ENCODE measurements around the gene OTUB2. TPM values are rescaled to one million over a fixed set of nuclear protein-coding genes. Genes with fewer than 3 reads are reported as not detected.

The OTUB2 gene
- 4.3 to 6.5 TPM (median 4.7 TPM) in 5 replicates for total RNA-seq (2022; extraction: Qiagen RNA extraction; ENCODE audit: low read depth)

GRCh38 chr14:94026173-94026888, at the start of gene OTUB2:
Gene OTUB2 (plus strand): TSS chr14:94026340. CDS start chr14:94026538, 198 bp downstream.

GRCh38 chr14:93976477-93977057, 49.6 kb upstream of the OTUB2 start, which contains the start of gene ASB2:
Gene ASB2 (minus strand): TSS chr14:93976570. CDS start chr14:93964539, 12,031 bp downstream.

GRCh38 chr14:93997082-93997481, 29.1 kb upstream of the OTUB2 start, which contains the start of gene CCDC197:
Gene CCDC197 (plus strand): TSS chr14:93997301. CDS start chr14:93998132, 831 bp downstream.

GRCh38 chr14:94080621-94081385, 54.7 kb downstream of the OTUB2 start, which contains the start of the genes DDX24 and IFI27L1:
Gene DDX24 (minus strand): TSS chr14:94081202. CDS start chr14:94079742, 1,460 bp downstream.
Gene IFI27L1 (plus strand): TSS chr14:94081310. CDS start chr14:94096938, 15,628 bp downstream.

Other genes starting within 250 kb of the OTUB2 start
- 0.21 to 0.40 TPM (median 0.31 TPM) in 5 replicates for gene PRIMA1, start 237.9 kb upstream of the OTUB2 start, total RNA-seq (2022; extraction: Qiagen RNA extraction; ENCODE audit: low read depth)
- gene FAM181A, start 99.0 kb upstream of the OTUB2 start, total RNA-seq (2022; extraction: Qiagen RNA extraction; ENCODE audit: low read depth): not detected in 5 replicates
- 1.5 to 3.5 TPM (median 1.9 TPM) in 5 replicates for gene ASB2, start 49.8 kb upstream of the OTUB2 start, total RNA-seq (2022; extraction: Qiagen RNA extraction; ENCODE audit: low read depth)
- not detected in 5 replicates for gene CCDC197, start 29.0 kb upstream of the OTUB2 start, total RNA-seq (2022; extraction: Qiagen RNA extraction; ENCODE audit: low read depth)
- gene DDX24, start 54.9 kb downstream of the OTUB2 start, total RNA-seq (2022; extraction: Qiagen RNA extraction; ENCODE audit: low read depth): 175 to 191 TPM (median 183 TPM) in 5 replicates
- 14.6 to 20.2 TPM (median 19.0 TPM) in 5 replicates for gene IFI27L1, start 55.0 kb downstream of the OTUB2 start, total RNA-seq (2022; extraction: Qiagen RNA extraction; ENCODE audit: low read depth)
- gene IFI27, start 84.4 kb downstream of the OTUB2 start, total RNA-seq (2022; extraction: Qiagen RNA extraction; ENCODE audit: low read depth): 0.62 to 2.3 TPM (median 0.95 TPM) in 5 replicates
- gene IFI27L2, start 103.3 kb downstream of the OTUB2 start, total RNA-seq (2022; extraction: Qiagen RNA extraction; ENCODE audit: low read depth): 51.3 to 66.7 TPM (median 55.5 TPM) in 5 replicates
- gene PPP4R4, start 148.0 kb downstream of the OTUB2 start, total RNA-seq (2022; extraction: Qiagen RNA extraction; ENCODE audit: low read depth): 0.22 to 0.59 TPM (median 0.24 TPM) in 5 replicates